ENCODE measurements around the gene RAB8B. TPM values are rescaled to one million over a fixed set of nuclear protein-coding genes. Genes with fewer than 3 reads are reported as not detected.

The RAB8B gene
- total and polyA plus RNA-seq, 9 of the 15 experiments (the other 6 are each of a cell fraction or from before 2014, with no cell fraction given): 7.8 to 32.1 (median 24.2) TPM

- ATAC-seq (peak; percentile 19), DNase-seq (ENCODE audit: extremely low read depth in 1 of 4, low spot score in 3 of 4) (no peak), FAIRE-seq (no peak)
- no peaks in the 10 kb centered on the region for H4K20me1 ChIP-seq (replicated peaks; ENCODE audit: control insufficient read depth, insufficient read depth, low read length)
- no peak overlapping the region for H3K4me2 ChIP-seq (ENCODE audit: insufficient read depth, low read length)
- no peaks in the 10 kb centered on the region for H3K27me3 ChIP-seq (ENCODE audit: control insufficient read depth in 2 of 2, insufficient read depth in 2 of 2, low read length in 2 of 2)
- POLR2A ChIA-PET: interaction anchor here (0.8 to 1.3 kb wide), 5 partner anchors 9 to 26 kb away, joined by 3 to 6 read pairs (median 6); no protein-coding TSS in a partner anchor
- H3K4me1 ChIP-seq (replicated peaks in 1 of 2; ENCODE audit: control insufficient read depth in 2 of 2, insufficient read depth in 2 of 2, low read length in 2 of 2): peaks cover 0 to 34% of the 10 kb centered on the region in 2 experiments; a peak in 3 of 5 replicates
- no TSS peak for BruUV-seq (replicated peaks)
- WGBS (ENCODE audit: insufficient coverage, low coverage, missing lambda C conversion rate): 33% methylated on average over 3 of the region's 3 CpGs
- H3K27ac ChIP-seq (ENCODE audit: extremely low read depth, low read depth, low read length): no peak overlapping the region
- CTCF ChIA-PET (ENCODE audit: low intra/inter-chr PET ratio): no interaction called here
- TF ChIP-seq, protein P1, sequence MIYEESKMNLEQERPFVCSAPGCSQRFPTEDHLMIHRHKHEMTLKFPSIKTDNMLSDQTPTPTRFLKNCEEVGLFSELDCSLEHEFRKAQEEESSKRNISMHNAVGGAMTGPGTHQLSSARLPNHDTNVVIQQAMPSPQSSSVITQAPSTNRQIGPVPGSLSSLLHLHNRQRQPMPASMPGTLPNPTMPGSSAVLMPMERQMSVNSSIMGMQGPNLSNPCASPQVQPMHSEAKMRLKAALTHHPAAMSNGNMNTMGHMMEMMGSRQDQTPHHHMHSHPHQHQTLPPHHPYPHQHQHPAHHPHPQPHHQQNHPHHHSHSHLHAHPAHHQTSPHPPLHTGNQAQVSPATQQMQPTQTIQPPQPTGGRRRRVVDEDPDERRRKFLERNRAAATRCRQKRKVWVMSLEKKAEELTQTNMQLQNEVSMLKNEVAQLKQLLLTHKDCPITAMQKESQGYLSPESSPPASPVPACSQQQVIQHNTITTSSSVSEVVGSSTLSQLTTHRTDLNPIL (CRISPR knock-in tag; IDR thresholded peaks at IDR 0.05): no peak
- TF ChIP-seq TAF7 (tag; IDR thresholded peaks at IDR 0.05): no peak
- TF ChIP-seq BMI1 (IDR thresholded peaks at IDR 0.05; ENCODE audit: low read length): no peak
- TF ChIP-seq HMBOX1 (IDR thresholded peaks at IDR 0.05): 0 out of 2 replicates have a peak, but pooled peaks have one; percentile 16
- peak; percentile 34; the same call in 1 of the 2 replicates for TF ChIP-seq ZNF316 (IDR thresholded peaks at IDR 0.05)
- no peak for TF ChIP-seq ZBTB34 (CRISPR knock-in tag; IDR thresholded peaks at IDR 0.05)
- TF ChIP-seq, protein P2, sequence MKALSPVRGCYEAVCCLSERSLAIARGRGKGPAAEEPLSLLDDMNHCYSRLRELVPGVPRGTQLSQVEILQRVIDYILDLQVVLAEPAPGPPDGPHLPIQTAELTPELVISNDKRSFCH (CRISPR knock-in tag; IDR thresholded peaks at IDR 0.05): no peak
- TF ChIP-seq, protein P2 (tag; IDR thresholded peaks at IDR 0.05): no peak
- no peaks in the 10 kb centered on the region for H3K9me3 ChIP-seq (replicated peaks; ENCODE audit: control insufficient read depth, insufficient read depth, low read depth, low read length)
- no peak overlapping the region for H3K4me3 ChIP-seq
- H2AFZ ChIP-seq (ENCODE audit: low read depth, low read length): no peak overlapping the region
- in situ Hi-C loops (cut with MboI): no loop called here
- peaks cover 16% of the 10 kb centered on the region for H3K36me3 ChIP-seq (ENCODE audit: control insufficient read depth, insufficient read depth, low read length)
- H3K9me1 ChIP-seq (ENCODE audit: control insufficient read depth, insufficient read depth, low read length): no peaks in the 10 kb centered on the region
- peaks cover 65% of the 10 kb centered on the region for H3K79me2 ChIP-seq (ENCODE audit: control insufficient read depth, insufficient read depth, low read length)
- peak overlapping the region in 1 of 2 experiments; percentile 53; a peak in 1 of 4 replicates for H3K9ac ChIP-seq (ENCODE audit: insufficient read depth in 1 of 2, low read depth in 2 of 2, low read length in 2 of 2)
- intact Hi-C loops (cut with micrococcal nuclease): no loop called here
Observed at GRCh38 chr15:63221346-63221745, 31.9 kb downstream of the RAB8B start.
